Activated CD8-positive, alpha-beta memory T cell treated with anti-CD3 and anti-CD28 coated beads for 48 hours (primary cell): ENCODE measurements around the gene RHBDL3.

ENCODE experiments used
- DNase-seq, 3 experiments: peaks; one replicate each; pipeline ENCODE4 v3.0.0-alpha.2; 2020; ENCODE audit warnings: low read depth in 2 of 3, low spot score in 2 of 3

RHBDL3 gene

DNA sequence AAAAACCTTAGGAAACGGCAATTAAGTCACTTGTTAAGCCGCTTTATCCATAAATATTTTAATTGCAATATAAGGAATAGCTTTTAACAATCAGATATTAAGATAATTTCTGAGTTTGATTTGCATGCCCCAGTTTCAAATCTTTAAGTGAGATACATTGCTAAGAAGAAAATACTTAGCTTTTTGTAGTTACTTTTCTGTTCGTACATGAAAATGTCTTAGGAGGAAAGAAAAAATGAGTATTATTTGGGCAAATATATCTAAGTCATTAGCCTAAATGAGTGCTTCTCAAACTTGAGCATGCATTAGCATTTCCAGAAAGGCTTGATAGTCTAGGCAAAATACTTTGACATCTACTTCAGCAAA lies 90.7 kb downstream of the RHBDL3 start:
- no peak for DNase-seq

DNA sequence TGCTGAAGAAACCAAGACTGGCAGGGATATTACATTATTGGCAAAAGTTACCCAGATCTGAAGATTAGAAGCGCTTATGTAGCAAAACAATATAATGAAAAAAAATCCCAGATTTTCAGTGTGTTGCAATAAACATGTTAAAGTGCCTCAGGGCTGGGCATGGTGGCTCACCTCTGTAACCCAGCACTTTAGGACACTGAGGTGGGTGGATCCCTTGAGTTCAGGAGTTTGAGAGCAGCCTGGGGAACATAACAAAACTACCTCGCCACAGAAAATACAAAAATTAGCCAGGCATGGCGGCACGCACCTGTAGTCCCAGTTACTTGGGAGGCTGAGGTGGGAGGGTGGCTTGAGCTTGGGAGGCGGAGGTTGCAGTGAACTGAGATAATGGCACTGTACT lies 91.1 kb downstream of the RHBDL3 start:
- no peak for DNase-seq

DNA sequence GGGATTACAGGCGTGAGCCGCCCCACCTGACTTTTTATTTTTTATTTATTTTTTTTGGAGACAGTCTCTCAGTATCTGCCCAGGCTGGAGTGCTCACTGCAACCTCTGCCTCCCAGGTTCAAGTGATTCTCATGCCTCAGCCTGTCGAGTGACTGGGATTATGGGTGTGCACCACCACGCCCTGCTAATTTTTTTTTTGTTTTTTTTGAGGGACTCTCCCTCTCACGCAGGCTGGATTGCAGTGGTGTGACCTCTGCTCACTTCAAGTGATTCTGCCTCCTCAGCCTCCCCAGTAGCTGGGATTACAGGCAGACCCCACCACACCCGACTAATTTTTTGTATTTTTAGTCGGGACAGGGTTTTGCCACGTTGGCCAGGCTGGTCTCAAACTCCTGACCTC lies 92.0 kb downstream of the RHBDL3 start:
- DNase-seq: no peak

DNA sequence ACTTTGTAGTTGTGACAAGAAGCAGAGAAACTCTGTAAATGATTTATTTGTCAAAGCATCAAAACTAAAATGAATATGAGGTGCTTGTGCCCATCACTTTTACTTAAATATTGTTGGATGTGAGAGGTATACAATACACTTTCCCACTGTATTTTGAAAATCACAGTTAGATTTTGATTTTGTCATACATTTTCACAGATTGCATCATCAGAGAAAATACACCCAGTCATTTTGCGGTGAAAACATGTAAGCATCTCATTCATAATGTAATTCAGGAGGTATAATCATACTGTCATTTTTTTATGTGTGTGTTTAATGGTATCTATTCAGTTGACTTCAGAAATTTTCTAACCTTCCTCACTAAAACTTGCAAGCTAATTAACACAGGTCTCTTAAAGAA lies 95.6 kb downstream of the RHBDL3 start:
- DNase-seq: no peak

DNA sequence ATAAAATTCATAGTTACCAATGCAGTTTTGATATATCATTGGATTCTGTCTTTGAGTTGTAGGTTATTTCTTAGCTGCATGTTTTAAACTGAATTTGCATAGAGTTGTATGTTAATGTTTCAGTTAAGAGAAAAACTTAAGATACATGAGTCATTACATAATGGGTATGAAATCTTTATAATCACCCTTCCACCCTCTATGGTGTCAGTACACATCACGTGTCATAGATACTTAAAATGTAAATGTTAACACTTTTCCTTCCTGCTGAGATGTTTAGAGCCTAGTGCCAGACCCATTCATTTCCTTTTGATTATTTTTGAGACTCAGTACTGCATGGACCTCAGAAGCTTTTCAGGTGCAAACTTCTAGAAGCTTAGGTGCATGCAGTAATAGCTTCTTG lies 104.8 kb downstream of the RHBDL3 start:
- no peak for DNase-seq
